GM21515 (cell line): Measurements from ENCODE around the gene PARL.
"Not testable (repeated sequence)": the region's sequence is repeated elsewhere in the genome, so short reads cannot be mapped to it uniquely, and the experiment has no call there.

Experiments used
- ATAC-seq: cut with Tn5 transposase; IDR thresholded peaks from one replicate; pipeline ENCODE4 v1.9.1; 2021; ENCODE audit not compliant: unreplicated experiment

PARL gene

GRCh38 chr3:183904833-183905780 is 20.4 kb upstream of the PARL start:
- no peak for ATAC-seq

DNA sequence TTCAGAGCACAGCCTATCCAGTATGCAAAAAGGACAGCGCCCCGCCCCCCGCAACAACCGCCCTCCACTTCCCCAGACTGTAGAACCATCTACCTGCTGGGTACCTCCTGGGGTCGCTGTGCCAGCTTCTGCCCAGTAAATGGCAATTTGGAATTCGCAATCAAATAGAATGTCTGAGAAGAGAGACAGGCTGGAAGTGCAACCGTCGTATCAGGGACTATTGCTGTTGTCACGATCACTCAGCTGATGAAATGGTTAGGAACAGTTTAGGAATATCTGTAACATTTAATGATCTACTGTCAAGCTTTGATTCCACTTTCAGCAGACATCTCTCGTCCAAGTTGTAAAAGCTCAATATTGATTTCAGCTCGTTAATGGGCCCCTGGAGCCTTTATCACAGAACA is 13.3 kb upstream of the PARL start:
- ATAC-seq, result no peak

DNA sequence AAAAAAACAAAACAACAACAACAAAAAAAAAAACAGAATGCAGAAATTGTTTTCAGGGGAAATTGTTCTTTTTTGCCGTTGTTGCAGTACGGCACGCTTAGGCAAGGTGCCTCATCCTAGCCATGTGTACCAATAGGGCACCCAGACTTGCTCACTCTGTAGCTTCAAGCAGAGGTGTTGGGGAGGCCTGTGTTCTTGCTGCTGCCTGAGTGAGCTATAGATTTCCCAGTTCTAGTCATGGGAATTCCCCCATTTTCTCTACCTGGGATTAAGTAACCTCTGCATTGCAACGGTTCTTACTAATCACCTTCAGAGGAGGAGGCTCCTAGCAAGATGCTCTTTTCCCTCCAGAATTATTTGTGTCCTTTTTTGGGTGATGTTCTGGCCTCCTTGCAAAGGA is 12.9 kb upstream of the PARL start:
- no peak for ATAC-seq

GRCh38 chr3:183896610-183897009 is 11.9 kb upstream of the PARL start:
- ATAC-seq, result no peak

DNA sequence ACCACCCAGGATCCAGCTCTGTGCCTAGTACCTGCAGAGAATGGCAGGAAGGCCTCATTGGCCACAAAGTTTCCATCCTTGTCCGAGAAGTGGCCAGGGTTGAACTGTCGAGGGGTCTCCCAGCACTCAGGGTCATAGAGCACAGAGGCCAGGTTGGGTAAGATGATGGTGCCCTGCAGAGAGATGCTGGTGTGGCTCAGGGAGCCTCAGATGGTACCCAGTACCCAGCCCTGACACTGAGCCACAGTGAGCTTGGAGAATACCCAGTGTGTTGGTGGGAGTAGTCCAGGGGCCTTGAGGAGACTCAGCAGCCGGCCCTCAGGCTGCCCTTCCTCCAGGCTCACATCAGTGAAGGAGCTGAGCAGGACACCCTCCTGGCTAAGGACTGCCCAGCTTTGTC is 11.5 kb upstream of the PARL start:
- ATAC-seq, result no peak

DNA sequence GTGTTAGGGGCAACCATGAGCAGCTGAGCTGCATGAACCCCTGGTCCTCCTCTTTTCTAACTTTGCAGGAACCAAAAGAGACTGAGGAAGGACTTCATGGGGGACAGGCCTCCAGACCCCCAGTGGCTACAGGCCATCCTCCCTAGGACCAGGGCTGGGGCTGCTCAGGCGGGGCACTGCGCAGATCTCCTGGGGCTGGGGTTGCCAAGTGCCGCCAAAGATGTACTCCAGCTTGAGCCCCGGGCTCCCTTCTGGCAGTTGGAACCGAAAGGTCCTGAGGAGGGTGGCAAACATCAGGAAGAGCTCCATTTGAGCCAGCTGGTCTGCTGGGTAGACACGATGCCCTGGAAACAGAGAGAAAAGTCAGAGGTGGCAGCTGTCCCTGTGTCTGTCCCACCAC is 11.1 kb upstream of the PARL start:
- no peak for ATAC-seq

GRCh38 chr3:183895296-183895695 is 10.6 kb upstream of the PARL start:
- ATAC-seq, result peak; percentile 66

- no peak for ATAC-seq
Measured at GRCh38 chr3:183892610-183893214, 8.0 kb upstream of the PARL start.

DNA sequence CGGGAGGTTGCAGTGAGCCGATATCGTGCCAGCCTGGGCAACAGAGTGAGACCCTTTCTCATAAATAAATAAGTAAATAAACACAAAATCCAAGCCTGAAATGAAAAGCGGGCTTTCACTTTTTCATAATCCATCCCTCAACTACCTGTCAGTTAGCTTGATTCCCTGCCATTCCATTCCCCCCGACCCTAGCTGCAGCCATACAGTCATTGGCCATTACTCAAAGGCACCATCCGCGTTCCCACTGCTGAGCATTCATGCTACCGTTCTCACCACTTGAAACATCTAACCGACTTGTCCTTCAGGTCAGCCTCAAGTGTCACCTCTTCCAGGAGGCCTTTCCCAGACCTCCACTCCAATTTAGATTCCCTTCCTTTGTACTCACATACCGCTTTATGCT is 1.1 kb upstream of the PARL start:
- ATAC-seq, result no peak

DNA sequence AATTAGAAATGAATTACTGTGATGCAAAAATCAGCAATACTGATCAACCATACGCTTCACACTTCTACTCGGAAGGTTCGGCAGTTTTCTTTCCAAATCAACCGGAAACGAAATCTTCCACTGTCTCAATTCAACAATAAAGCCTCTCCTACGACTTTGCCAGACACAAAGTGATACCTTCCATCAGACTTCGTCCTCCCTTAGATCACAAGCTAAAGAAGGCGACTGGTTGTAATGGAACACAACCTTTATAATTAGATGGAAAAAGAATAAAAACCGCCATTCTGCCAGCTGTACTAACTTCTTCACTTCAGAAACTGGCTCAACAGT is 618 bp downstream of the PARL start:
- no peak for ATAC-seq

- ATAC-seq, result no peak
Measured at GRCh38 chr3:183883291-183884096, 1.2 kb downstream of the PARL start.

DNA sequence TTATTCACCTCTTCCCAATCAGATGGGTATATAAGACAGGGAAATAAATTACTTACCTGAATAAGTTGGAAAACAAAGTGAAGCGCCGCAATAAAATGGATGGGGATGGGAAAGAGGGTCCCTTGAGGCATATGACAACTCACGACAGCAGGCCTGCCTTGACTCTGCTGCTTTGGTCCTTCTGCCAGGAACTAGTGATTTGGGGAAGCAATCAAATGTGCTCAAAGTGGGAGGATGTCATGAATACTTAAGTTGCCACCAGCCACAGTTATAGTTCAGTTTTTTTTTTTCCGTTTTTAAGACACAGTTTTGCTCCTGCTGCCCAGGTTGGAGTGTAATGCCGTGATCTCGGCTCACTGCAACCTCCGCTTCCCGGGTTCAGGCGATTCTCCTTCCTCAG is 4.6 kb downstream of the PARL start:
- ATAC-seq, result no peak

- ATAC-seq, result no peak
Measured at GRCh38 chr3:183879243-183879642, 5.4 kb downstream of the PARL start.

- no peak for ATAC-seq
Measured at GRCh38 chr3:183878071-183878470, 6.6 kb downstream of the PARL start.

DNA sequence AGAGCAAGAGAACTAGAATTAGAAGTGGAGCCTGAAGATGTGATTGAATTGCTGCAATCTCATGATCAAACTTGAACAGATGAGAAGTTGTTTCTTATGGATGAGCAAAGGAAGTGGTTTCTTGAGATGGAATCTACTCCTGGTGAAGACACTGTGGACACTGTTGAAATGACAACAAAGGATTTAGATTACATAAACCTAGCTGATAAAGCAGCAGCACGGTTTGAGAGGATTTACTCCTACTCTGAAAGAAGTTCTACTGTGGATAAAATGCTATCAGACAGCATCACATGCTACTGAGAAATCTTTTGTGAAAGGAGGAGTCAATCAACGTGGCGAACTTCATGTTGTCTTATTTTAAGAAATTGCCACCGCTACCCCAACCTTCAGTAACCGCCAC is 7.5 kb downstream of the PARL start:
- ATAC-seq, result not testable (repeated sequence)

DNA sequence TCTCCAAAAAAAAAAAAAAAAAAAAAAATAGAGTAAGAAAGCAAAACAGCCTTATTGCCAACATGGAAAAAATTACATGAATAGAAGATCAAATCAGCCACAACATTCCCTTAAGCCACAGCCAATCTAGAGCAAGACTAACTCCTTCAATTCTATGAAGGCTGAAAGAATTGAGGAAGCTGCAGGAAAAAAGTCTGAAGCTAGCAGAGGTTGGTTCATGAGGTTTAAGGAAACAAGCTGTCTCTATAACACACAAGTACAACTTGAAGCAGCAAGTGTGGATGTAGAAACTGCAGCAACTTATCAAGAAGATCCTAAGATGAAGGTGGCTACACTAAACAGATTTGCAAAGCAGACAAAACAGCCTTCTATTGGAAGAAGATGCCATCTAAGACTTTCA is 9.3 kb downstream of the PARL start:
- ATAC-seq, result no peak

GRCh38 chr3:183873914-183874313 is 10.8 kb downstream of the PARL start:
- ATAC-seq, result no peak

DNA sequence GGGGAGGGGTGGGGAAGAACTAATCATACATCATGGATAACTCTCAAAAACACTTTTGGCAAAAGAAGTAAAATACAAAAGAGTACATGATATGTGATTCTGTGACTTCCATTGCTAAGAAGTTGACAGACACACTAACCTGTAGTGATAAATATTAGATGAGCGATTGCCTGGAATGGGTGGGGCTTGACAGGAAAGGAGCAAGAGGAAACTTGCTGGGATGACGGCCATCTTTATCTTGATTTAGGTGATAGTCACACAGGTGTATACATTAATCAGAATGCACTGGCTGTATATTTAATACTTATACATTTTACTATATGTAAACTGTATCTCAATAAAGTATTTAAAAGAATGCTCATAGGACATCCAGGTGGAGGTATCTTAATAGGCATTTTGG is 13.1 kb downstream of the PARL start:
- no peak for ATAC-seq

- ATAC-seq, result no peak
Measured at GRCh38 chr3:183870563-183870962, 14.1 kb downstream of the PARL start.

DNA sequence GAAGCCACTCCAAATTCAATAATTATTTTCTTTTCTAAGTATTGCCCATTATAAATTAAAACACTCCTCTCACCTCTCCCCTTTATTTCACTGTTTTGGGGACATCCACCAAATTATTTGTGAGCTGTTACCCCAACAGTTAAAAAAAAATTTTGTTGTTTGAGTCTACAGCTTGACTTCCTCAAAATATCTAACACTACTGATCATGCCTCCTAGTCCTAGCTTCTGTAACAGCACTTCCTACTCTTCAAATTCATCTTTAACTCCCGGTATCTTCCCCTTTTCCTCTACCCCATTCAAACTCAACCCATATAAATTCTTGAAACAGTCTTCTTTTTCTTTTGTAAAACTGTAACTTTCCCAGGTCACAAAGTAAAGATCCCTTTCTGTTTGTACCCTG is 15.9 kb downstream of the PARL start:
- no peak for ATAC-seq

GRCh38 chr3:183862610-183863009 is 22.1 kb downstream of the PARL start:
- ATAC-seq, result no peak

DNA sequence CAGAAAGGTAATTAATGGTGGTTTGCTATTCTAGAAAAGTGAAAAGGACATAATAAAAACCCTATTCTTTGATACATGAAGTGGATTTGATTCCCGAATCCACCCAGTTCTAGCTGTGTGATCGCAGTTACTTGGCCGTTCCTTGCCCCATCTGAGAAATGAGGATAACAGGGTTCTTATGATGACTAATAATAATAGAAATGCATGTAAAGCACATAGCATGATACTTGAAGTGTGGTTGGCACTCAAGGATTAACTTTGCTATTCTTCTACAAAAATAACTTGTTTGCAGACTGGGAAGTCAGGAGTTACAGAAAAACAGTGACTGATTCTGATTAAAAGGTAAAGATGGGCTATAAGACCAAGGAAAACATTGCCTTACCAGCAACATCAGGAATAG is 26.8 kb downstream of the PARL start:
- ATAC-seq, result no peak
